HUES64 (cell line): ENCODE data around the gene ATP2B3.

Experiments
- H3K27ac ChIP-seq: 2 replicates; pipeline ENCODE4 v1.7.0; 2013; ENCODE audit warnings: low read depth, low read length, inconsistent platforms
- H3K27me3 ChIP-seq: 2 replicates; pipeline ENCODE4 v1.6.1; 2013; ENCODE audit warnings: mild to moderate bottlenecking, low read length; ENCODE audit not compliant: insufficient read depth
- H3K36me3 ChIP-seq: 2 replicates; pipeline ENCODE4 v1.6.1; 2013; ENCODE audit warnings: mild to moderate bottlenecking, low read length; ENCODE audit not compliant: insufficient read depth
- H3K4me1 ChIP-seq: 2 replicates; pipeline ENCODE4 v1.6.1; 2013; ENCODE audit warnings: mild to moderate bottlenecking, low read length, moderate library complexity; ENCODE audit not compliant: insufficient read depth
- H3K4me3 ChIP-seq: 2 replicates; pipeline ENCODE4 v1.5.1; 2013; ENCODE audit warnings: mild to moderate bottlenecking, low read length, moderate library complexity
- H3K9ac ChIP-seq: 2 replicates; pipeline ENCODE4 v1.6.1; 2013; ENCODE audit warnings: mild to moderate bottlenecking, low read depth, low read length
- H3K9me3 ChIP-seq: 2 replicates; pipeline ENCODE4 v1.6.1; 2013; ENCODE audit warnings: low read depth, low read length; ENCODE audit not compliant: insufficient read depth
- WGBS: fragments of 150-250, 120-280 bp; methylation state at CpG from one replicate; pipeline ENCODE4 v1.1.7; 2013; ENCODE audit warnings: missing lambda C conversion rate; 5-methylcytosine and 5-hydroxymethylcytosine counted together

ATP2B3 gene

DNA sequence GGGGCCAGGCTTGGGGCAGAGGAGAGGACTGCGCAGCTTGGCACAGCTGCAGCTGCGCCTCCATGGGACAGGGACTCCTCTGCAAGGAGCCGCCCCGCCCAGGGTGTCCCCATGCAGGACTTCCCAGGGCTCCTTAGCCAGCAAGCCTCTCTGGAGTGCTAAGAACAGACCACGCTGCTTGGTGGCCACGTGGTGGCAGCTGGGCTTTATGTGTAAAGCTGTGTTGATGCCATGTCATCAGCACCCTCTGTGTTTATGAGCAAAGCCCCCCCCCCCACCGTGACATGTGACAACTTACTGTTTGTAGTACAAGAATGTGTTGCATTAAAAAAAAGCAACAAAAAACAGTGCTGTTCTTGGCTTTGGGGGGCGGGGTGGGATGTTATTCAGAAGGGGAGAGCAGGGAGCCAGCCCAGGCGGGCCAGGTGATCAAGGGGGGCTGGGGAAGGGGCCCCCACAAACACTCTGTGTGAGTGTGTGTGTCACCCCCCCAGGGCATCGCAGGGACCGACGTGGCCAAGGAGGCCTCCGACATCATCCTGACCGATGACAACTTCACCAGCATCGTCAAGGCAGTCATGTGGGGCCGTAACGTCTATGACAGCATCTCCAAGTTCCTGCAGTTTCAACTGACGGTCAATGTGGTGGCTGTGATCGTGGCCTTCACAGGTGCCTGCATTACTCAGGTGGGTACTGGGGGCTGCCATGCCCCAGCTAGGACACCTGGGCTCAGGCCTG is 40.3 kb downstream of the ATP2B3 start:
- 90% methylated on average over 18 of the region's 19 CpGs for WGBS
- H3K27me3 ChIP-seq: no peaks in the 10 kb centered on the region
- H3K27ac ChIP-seq: no peak overlapping the region
- no peak overlapping the region for H3K4me3 ChIP-seq
- H3K4me1 ChIP-seq: no peaks in the 10 kb centered on the region
- H3K9me3 ChIP-seq: no peaks in the 10 kb centered on the region
- no peaks in the 10 kb centered on the region for H3K36me3 ChIP-seq
- H3K9ac ChIP-seq: no peak overlapping the region

DNA sequence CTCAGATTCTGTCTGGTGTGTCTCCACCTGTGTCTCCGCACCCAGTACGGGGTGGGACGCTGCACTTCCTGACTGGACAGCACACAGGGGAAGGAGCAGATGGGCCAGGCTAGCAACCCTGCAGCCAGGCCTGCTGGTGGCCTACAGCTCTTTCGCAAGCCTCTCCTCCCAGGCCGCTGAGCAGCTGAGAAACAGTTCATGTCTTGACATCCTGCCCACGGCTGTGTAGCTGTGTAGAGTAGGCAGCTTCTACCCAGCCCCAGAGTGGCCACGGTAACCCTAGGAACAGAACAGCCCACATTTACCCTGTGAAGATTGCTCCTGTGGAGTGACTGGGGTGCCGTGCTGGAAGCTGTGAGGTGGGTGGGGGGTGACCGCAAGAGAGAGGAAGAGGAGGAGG is 42.6 kb downstream of the ATP2B3 start:
- no peak overlapping the region for H3K27ac ChIP-seq
- no peak overlapping the region for H3K9ac ChIP-seq
- WGBS: 93% methylated on average over 4 of the region's 9 CpGs
- no peaks in the 10 kb centered on the region for H3K9me3 ChIP-seq
- no peaks in the 10 kb centered on the region for H3K4me1 ChIP-seq
- H3K36me3 ChIP-seq: no peaks in the 10 kb centered on the region
- H3K4me3 ChIP-seq: no peak overlapping the region
- no peaks in the 10 kb centered on the region for H3K27me3 ChIP-seq

GRCh38 chrX:153560466-153560865 is 43.0 kb downstream of the ATP2B3 start:
- Histone ChIP-seq H3K9me3 (no peaks in the 10 kb centered on the region), H3K27me3 (no peaks in the 10 kb centered on the region), H3K9ac (no peak overlapping the region), H3K27ac (no peak overlapping the region), H3K4me1 (no peaks in the 10 kb centered on the region), H3K36me3 (no peaks in the 10 kb centered on the region), H3K4me3 (no peak overlapping the region)
- 93% methylated on average over 22 of the region's 22 CpGs for WGBS

GRCh38 chrX:153561337-153561736 is 43.9 kb downstream of the ATP2B3 start:
- Histone ChIP-seq H3K36me3 (no peaks in the 10 kb centered on the region), H3K4me1 (0 out of 2 replicates have a peak, but pooled peaks cover 7% of the 10 kb centered on the region), H3K27me3 (no peaks in the 10 kb centered on the region), H3K27ac (no peak overlapping the region), H3K9ac (no peak overlapping the region), H3K4me3 (no peak overlapping the region), H3K9me3 (no peaks in the 10 kb centered on the region)
- 97% methylated on average over 7 of the region's 7 CpGs for WGBS

DNA sequence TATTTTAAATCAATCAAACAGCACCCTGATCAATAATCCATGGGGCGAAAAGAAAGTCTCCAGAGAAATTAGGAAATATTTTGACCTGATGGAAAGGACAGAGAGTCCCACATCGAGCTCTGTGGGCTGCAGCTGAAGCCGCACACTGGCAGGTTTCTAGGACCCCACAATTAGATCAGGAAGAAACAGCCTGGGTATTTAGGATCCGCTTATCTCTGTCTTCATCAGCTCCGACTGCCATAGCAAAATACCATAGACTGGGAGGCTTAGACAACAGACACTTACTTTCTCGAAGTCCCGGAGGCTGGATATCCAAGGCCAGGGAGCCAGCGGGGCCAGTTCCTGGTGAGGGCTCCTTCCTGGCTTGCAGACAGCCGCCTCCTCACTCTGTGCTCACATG is 45.1 kb downstream of the ATP2B3 start:
- no peaks in the 10 kb centered on the region for H3K27me3 ChIP-seq
- 96% methylated on average over 9 of the region's 9 CpGs for WGBS
- H3K36me3 ChIP-seq: no peaks in the 10 kb centered on the region
- no peak overlapping the region for H3K4me3 ChIP-seq
- H3K9ac ChIP-seq: no peak overlapping the region
- no peaks in the 10 kb centered on the region for H3K9me3 ChIP-seq
- no peak overlapping the region for H3K27ac ChIP-seq
- H3K4me1 ChIP-seq: 0 out of 2 replicates have a peak, but pooled peaks cover 8% of the 10 kb centered on the region

- H3K27ac ChIP-seq: no peak overlapping the region
- H3K9me3 ChIP-seq: no peaks in the 10 kb centered on the region
- no peaks in the 10 kb centered on the region for H3K27me3 ChIP-seq
- WGBS: 87% methylated on average over 14 of the region's 14 CpGs
- H3K9ac ChIP-seq: no peak overlapping the region
- H3K36me3 ChIP-seq: no peaks in the 10 kb centered on the region
- H3K4me3 ChIP-seq: no peak overlapping the region
- 0 out of 2 replicates have a peak, but pooled peaks cover 8% of the 10 kb centered on the region for H3K4me1 ChIP-seq
Observed at GRCh38 chrX:153564047-153564606, 46.7 kb downstream of the ATP2B3 start.

DNA sequence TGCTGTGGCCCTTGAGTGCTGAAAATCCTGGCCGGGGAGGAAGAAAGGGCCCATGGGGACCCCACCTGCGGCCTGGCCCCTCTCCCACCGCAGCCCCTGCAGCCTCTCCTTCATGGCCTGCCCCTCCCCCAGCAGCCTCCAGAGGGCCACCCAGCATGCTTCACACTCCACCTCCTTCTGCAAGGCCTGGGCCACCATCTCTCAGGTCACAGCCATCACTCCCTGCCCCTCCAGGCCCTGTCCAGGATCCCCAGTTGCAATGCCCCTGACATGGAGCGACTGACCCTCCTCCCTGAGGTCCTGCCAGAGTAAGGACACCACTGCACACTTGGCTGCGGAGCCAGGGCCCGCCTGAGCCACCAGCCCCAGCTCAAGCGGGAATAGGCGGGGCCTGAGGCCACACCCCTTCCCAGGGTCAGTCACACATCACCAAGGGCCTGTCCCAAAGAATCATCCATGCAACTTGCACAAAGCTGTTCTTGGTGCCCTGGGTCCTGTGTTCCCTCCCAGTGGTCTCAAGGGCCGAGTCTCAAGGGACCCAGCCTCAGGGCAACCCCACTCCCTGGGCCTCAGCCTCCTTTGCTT is 48.6 kb downstream of the ATP2B3 start:
- WGBS: 74% methylated on average over 9 of the region's 9 CpGs
- Histone ChIP-seq H3K4me1 (0 out of 2 replicates have a peak, but pooled peaks cover 8% of the 10 kb centered on the region), H3K36me3 (no peaks in the 10 kb centered on the region), H3K27me3 (no peaks in the 10 kb centered on the region), H3K9me3 (no peaks in the 10 kb centered on the region), H3K9ac (no peak overlapping the region), H3K4me3 (no peak overlapping the region), H3K27ac (no peak overlapping the region)

DNA sequence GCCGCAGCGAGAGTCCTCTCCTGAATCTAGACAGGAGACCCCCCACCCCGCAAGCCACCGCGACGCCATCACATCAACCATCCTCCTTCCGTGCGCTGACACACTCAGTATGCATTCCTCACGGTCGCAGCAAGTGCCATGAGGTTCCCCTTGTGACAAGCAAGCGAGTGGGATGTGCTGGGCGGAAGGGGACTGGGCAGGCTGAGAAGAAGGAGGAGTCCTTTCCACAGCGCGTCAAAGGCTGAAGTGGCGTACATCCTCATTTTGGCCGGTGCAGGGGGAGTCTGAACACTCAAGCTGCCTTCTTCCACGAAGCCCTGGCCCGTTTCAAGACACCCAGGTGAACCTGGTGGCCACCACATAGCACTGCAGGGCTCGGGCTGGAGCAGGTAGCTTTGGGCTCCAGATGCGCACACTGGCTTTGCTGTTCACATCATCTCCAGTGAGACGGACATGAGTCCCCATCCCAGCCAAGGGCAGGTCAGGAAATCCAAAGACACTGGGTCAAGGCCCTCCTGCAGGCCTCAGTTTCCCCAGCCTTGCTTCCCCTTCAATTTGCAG is 51.1 kb downstream of the ATP2B3 start:
- no peak overlapping the region for H3K9ac ChIP-seq
- no peak overlapping the region for H3K27ac ChIP-seq
- H3K9me3 ChIP-seq: no peaks in the 10 kb centered on the region
- 92% methylated on average over 21 of the region's 21 CpGs for WGBS
- 0 out of 2 replicates have a peak, but pooled peaks cover 8% of the 10 kb centered on the region for H3K4me1 ChIP-seq
- no peaks in the 10 kb centered on the region for H3K36me3 ChIP-seq
- no peak overlapping the region for H3K4me3 ChIP-seq
- H3K27me3 ChIP-seq: no peaks in the 10 kb centered on the region

GRCh38 chrX:153569475-153569874 is 52.0 kb downstream of the ATP2B3 start:
- Histone ChIP-seq H3K27me3 (no peaks in the 10 kb centered on the region), H3K27ac (no peak overlapping the region), H3K9me3 (no peaks in the 10 kb centered on the region), H3K4me1 (0 out of 2 replicates have a peak, but pooled peaks cover 8% of the 10 kb centered on the region), H3K36me3 (no peaks in the 10 kb centered on the region), H3K9ac (no peak overlapping the region), H3K4me3 (no peak overlapping the region)
- 94% methylated on average over 13 of the region's 13 CpGs for WGBS

- Histone ChIP-seq H3K9ac (no peak overlapping the region), H3K9me3 (no peaks in the 10 kb centered on the region)
Observed at GRCh38 chrX:153571534-153571908, 54.1 kb downstream of the ATP2B3 start.

GRCh38 chrX:153572601-153573000 is 55.2 kb downstream of the ATP2B3 start:
- WGBS: 95% methylated on average over 10 of the region's 10 CpGs
- Histone ChIP-seq H3K4me1 (no peaks in the 10 kb centered on the region), H3K9ac (no peak overlapping the region), H3K27me3 (no peaks in the 10 kb centered on the region), H3K4me3 (no peak overlapping the region), H3K27ac (no peak overlapping the region), H3K36me3 (no peaks in the 10 kb centered on the region), H3K9me3 (no peaks in the 10 kb centered on the region)

More at GRCh38 chrX:153571534-153571908, 54.1 kb downstream of the ATP2B3 start:
- no peak overlapping the region for H3K4me3 ChIP-seq
- no peak overlapping the region for H3K27ac ChIP-seq
- no peaks in the 10 kb centered on the region for H3K4me1 ChIP-seq
- 84% methylated on average over 5 of the region's 6 CpGs for WGBS
- no peaks in the 10 kb centered on the region for H3K27me3 ChIP-seq
- no peaks in the 10 kb centered on the region for H3K36me3 ChIP-seq
